Measurements from ENCODE around the gene KLF3.

DNA sequence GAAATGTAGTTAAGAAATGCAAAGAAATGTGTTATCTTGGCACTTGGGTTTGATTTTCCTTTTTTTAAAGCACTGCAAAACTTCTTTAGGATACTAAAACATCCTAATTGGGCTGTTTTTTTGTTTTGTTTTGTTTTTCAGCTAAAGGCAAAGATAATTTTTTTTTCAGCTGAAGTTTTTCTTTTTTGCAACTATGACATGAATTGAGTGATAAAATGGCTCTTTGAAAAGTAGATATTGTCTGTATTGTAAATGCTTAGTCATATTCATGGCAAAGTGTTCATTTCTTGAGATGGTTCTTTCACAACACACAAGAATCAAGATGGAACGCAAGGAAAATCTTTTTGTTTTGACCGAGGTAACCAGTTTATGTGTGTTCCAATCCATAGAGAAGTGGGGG lies 35.1 kb downstream of the KLF3 start:
- TF ChIP-seq, protein P1, sequence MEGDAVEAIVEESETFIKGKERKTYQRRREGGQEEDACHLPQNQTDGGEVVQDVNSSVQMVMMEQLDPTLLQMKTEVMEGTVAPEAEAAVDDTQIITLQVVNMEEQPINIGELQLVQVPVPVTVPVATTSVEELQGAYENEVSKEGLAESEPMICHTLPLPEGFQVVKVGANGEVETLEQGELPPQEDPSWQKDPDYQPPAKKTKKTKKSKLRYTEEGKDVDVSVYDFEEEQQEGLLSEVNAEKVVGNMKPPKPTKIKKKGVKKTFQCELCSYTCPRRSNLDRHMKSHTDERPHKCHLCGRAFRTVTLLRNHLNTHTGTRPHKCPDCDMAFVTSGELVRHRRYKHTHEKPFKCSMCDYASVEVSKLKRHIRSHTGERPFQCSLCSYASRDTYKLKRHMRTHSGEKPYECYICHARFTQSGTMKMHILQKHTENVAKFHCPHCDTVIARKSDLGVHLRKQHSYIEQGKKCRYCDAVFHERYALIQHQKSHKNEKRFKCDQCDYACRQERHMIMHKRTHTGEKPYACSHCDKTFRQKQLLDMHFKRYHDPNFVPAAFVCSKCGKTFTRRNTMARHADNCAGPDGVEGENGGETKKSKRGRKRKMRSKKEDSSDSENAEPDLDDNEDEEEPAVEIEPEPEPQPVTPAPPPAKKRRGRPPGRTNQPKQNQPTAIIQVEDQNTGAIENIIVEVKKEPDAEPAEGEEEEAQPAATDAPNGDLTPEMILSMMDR (IDR thresholded peaks at IDR 0.05), result no peak
- no peak for TF ChIP-seq POLR2AphosphoS5 (IDR thresholded peaks at IDR 0.05; ENCODE audit: low read depth, low read length)
- TF ChIP-seq, protein P2, sequence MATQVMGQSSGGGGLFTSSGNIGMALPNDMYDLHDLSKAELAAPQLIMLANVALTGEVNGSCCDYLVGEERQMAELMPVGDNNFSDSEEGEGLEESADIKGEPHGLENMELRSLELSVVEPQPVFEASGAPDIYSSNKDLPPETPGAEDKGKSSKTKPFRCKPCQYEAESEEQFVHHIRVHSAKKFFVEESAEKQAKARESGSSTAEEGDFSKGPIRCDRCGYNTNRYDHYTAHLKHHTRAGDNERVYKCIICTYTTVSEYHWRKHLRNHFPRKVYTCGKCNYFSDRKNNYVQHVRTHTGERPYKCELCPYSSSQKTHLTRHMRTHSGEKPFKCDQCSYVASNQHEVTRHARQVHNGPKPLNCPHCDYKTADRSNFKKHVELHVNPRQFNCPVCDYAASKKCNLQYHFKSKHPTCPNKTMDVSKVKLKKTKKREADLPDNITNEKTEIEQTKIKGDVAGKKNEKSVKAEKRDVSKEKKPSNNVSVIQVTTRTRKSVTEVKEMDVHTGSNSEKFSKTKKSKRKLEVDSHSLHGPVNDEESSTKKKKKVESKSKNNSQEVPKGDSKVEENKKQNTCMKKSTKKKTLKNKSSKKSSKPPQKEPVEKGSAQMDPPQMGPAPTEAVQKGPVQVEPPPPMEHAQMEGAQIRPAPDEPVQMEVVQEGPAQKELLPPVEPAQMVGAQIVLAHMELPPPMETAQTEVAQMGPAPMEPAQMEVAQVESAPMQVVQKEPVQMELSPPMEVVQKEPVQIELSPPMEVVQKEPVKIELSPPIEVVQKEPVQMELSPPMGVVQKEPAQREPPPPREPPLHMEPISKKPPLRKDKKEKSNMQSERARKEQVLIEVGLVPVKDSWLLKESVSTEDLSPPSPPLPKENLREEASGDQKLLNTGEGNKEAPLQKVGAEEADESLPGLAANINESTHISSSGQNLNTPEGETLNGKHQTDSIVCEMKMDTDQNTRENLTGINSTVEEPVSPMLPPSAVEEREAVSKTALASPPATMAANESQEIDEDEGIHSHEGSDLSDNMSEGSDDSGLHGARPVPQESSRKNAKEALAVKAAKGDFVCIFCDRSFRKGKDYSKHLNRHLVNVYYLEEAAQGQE (IDR thresholded peaks at IDR 0.05; ENCODE audit: insufficient read depth in 1 of 2, low read depth in 2 of 2, low read length in 1 of 2), result no peak
